ENCODE results near the gene INA.
"Not testable (repeated sequence)": the region's sequence is repeated elsewhere in the genome, so short reads cannot be mapped to it uniquely, and the experiment has no call there.

INA gene

DNA sequence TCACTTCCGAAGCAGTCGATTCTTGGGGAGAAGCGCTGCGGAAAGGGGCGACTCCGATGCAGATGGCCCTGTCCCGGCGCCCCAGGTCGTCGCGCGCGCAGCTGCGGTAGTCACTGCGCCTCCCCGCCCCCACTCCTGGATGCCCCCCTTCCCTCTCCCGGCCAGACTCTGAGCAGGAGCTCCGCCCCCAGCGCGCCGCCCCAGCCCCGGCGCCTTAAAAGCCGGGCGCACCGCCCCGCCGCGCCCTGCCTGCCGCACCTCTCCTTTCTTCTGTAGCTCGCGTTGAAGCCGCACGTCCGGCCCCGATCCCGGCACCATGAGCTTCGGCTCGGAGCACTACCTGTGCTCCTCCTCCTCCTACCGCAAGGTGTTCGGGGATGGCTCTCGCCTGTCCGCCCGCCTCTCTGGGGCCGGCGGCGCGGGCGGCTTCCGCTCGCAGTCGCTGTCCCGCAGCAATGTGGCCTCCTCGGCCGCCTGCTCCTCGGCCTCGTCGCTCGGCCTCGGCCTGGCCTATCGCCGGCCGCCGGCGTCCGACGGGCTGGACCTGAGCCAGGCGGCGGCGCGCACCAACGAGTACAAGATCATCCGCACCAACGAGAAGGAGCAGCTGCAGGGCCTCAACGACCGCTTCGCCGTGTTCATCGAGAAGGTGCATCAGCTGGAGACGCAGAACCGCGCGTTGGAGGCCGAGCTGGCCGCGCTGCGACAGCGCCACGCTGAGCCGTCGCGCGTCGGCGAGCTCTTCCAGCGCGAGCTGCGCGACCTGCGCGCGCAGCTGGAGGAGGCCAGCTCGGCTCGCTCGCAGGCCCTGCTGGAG is at the start of gene INA:
Gene INA, plus strand, starts transcription at position 243 of the 817 bp plus-strand sequence. Its CDS starts 74 bp downstream, at position 317.
- DNase-seq, result peak; percentile 24

DNA sequence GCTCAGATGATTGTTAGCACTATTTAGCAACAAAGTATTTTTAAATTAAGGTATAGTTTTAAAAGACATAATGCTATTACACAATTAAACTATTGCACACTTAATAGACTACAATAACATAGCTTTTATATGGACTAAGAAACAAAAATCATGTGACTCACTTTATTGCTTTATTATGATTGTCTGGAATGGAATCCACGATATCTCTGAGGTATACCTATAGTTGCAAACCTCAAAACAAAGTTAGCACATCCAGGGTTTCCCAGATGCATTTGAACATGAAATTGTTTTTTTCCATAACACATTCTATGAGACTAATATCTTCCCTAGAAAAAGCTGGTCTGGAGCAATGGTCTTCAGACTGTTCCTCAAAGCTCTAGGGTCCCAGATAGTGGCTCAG is 49.5 kb upstream of the INA start:
- DNase-seq, result no peak

DNA sequence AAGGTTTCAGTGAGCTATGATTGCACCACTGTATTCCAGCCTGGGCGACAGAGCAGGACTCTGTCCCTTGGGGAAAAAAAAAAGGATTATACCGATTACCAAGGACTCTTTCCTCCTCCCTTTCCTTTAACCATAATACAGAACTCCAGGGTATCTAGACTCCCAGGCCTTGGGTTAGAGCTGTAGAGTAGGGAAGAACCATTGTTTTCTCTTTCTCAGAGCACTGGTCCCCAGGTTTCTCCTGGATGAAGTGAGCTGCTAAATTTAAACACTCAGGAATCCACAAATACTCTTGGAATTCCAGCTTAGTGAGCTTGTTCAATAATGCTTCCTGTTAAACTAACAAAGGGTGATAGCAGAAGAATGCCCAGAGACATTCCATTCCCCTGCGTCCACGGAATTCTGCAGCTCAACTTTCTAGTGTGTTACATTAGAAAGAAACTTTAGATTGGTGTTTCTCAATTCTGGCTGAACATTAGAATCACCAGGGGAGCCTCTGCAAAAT is 45.8 kb upstream of the INA start:
- DNase-seq, result no peak

DNA sequence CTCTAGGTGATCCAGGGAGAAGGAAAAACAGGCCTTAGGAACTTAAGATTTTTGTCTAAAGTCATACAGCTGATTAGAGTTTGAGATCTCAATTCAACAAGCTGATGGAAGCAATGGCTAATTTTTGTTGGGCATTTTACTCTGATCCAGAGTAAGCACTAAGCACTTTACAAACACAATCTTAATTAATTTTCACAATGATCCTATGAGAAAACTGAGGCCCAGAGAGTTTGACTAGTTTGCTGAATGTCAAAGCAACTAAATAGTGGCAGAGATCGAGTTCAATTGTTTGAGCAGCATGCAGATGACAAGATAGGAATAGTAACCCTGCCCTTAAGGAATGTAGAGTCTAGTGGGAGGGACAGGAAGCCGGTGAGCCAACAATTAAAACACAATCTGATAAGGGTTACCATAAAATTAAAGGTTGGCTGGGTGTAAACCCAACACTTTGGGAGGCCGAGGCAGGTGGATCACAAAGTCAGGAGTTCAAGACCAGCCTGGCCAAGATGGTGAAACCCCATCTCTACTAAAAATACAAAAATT is 44.7 kb upstream of the INA start:
- DNase-seq, result no peak

DNA sequence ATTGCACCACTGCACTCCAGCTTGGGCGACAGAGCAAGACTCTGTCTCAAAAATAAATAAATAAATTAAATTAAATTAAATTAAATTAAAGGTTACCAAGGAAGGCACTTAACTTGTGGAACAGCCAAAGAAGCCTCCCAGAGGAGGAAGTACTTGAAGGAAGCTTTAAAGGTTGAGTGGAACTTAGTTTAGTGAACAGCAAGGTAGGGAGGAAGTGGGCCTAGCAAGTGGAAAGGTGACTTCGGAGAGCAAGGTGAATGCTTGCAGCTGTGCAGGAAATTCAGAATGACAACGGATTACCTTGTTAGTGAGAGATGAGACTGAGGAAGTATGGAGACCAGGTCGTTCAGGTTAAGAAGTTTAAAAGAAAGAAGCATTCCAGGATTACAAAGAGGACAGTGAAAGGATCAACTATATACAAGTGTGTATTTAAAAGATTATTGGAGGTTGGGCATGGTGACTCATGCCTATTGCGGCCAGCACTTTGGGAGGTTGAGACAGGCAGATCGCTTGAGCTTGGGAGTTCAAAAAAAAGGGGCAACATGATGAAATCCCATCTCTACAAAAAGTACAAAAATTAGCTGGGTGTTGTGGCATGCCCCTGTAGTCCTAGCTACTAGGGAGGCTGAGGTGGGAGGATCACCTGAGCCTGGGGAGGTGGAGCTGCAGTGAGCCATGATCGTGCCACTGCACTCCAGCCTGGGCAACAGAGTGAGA is 44.0 kb upstream of the INA start:
- DNase-seq, result no peak

DNA sequence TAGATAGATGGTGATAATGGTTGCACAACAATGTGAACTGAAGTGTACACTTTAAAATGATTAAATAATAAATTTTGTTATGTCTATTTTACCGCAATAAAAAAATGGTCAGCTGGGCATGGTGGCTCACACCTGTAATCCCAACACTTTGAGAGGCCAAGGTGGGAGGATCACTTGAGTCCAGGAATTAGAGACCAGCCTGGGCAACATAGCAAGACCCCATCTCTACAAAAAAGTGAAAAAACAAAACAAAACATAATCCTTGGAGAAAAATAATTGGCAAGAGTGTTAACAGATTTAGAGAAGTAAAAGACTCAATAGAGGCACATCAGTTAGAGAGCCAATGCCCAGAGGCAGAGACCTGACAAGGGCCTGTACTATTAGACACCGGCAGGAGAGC is 41.2 kb upstream of the INA start:
- no peak for DNase-seq

DNA sequence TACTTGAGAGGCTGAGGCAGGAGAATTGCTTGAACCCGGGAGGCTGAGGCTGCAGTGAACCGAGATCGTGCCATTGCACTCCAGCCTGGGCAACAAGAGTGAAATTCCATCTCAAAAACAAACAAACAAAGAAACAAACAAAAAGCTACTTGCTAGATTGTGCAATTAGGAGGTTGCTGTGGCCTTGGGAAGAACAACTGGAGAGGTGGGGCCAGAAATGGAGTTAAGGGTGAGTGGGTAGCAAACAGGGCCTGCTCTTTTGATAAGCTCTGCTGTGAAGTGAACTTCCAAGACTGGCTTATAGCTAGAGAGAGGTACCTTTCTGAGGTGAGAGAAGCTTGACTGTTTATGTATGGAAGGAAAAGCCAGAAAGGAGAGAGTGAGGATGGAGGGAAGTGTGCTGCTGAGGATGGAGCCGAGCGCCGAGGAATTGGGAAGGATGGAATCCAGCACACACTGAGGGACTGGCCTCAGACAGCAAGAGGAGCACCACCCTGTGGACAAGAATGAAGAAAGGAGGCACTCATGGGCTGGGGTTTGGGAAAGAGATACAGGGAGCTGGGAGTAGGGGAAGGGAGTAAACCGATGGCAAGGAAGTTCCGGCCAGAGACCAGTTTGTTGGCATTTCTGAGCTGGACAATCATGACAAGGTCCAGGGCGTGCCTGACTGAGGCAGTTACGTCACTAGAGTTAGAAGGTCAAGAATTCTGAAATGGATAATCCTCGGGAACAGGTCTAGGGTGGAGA is 38.3 kb upstream of the INA start:
- DNase-seq, result peak; percentile 17

DNA sequence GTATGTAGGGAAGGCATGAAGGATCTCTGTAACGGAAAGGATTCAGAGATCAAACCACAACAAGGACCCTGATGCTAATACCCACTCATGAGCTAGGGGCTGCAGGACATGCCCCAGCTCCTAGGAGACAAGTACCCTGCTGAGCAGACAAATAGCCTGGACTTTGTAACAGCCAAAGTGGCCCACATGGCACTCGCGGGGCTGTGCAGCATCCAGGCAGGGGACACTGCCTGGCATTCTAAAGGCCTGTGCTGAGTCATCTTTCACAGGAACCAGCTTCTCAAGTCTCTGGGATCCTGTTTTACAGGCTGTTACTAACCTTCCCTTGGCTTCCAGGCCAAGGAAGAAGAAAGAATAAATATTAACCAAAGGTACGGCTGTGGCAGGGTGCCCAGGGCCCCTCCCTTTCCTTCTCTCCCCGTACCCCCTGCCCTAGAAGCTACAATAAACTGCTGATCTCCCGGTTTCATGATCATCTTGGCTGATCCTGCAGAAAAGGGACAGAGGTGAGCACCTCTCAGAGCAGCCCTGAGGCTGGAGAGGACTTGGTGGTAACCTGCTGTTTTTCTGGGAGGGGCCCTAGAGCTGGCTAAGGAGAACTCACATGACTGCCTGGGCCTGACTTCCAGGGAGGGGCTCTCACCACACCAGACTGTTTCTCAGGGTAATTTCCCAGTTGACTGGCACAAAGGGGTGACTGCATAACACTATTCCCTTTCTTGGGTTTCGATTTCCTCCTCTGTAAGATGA is 35.5 kb upstream of the INA start:
- DNase-seq, result no peak

DNA sequence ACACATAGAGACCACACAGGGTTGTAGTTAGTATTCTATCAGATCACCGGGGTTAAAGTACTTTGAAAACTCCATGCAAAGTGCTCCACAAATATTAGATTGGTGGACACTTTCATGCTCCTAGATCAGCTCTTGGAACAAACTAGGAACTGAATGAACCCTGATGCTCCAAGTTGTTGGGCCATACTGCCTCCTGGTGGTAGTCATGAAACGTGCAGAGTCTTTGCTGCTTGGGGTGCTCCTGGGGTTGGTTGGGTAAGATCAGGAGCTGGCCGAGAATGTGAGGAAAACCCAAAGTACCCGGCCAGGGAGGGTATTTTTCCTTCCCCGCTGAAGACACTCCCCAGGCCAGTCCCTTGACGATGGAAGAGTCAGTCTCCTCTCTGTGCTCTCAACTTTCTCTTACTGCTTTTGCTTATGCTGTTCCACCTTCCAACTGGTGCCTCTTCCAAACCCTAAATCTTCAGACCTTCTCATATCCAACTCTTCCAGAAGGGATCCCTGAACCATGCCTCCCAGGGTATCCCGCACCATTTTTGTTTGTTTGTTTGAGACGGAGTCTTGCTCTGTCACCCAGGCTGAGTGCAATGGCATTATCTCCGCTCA is 32.2 kb upstream of the INA start:
- peak; percentile 63 for DNase-seq

DNA sequence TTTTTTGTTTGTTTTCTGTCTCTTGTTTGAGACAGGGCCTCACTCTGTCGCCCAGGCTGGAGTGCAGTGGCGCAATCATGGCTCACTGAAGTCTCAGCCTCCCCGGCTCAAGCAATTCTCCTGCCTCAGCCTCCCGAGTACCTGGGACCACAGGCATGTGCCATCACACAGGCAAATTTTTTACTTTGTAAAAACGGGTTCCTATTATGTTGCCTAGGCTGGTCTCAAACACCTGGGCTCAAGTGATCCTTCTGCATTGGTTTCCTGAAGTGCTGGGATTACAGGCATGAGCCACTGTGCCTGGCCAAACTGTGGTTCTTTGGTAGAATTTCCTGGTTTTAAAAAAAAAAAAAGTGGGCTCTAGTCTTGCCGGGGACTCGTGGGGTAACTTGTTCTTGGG is 31.4 kb upstream of the INA start, which contains the start of gene RPEL1:
Gene RPEL1, plus strand, starts transcription at position 301 of the 400 bp plus-strand sequence. CDS start 110 bp downstream, outside the sequence.
- DNase-seq, result not testable (repeated sequence)

DNA sequence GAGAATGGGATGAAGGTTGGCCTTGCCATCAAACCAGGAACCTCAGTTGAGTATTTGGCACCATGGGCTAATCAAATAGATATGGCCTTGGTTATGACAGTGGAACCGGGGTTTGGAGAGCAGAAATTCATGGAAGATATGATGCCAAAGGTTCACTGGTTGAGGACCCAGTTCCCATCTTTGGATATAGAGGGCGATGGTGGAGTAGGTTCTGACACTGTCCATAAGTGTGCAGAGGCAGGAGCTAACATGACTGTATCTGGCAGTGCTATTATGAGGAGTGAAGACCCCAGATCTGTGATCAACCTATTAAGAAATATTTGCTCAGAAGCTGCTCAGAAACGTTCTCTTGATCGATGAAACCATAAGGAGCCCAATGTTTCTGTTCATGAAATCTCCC is 30.6 kb upstream of the INA start:
- no peak for DNase-seq

DNA sequence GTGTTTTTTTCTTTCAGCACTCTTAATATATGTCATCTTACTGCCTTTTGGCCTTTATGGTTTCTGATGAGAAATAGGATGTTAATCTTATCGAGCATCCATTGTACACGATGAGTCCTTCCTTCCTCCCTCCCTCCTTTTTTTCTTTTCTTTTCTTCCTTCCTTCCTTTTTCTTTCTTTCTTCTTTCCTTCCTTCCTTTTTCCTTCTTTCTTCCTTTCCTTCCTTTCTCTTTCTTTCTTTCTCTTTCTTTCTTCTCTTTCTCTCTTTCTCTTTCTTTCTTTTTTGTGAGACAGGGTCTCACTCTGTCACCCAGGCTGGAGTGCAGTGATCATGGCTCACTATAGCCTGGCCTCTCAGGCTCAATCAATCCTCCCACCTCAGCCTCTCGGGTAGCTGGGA is 22.8 kb upstream of the INA start:
- DNase-seq, result no peak

DNA sequence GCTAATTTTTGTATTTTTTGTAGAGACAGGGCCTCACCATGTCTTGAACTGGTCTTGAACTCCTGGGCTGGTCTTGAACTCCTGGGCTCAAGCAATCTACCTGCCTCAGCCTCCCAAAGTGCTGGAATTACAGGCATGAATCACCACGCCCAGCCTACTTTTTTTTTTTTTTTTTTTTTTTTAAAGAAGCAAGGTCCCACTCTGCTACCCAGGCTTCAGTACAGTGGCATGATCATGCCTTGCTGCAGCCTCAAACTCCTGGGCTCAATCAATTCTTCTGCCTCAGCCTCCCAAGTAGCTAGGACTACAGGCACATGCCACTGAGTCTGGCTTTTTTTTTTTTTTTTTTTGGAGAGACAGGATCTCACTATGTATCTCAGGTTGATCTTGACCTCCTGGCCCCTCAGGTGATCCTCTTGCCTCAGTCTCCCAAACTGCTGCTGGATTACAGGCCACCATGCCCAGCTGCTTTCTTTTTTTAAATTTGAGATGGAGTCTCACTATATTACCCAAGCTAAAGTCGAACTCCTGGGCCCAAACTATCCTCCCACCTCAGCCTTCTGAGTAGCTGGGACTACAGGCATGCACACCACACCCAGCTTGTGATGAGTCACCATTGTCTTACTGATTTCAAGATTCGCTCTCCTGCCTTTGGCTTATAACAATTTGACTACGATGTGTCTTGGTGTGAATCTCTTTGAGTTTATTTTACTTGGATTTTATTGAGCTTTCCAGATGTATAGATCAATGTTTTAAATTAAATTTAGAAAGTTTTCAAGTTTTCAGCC is 22.2 kb upstream of the INA start:
- no peak for DNase-seq

DNA sequence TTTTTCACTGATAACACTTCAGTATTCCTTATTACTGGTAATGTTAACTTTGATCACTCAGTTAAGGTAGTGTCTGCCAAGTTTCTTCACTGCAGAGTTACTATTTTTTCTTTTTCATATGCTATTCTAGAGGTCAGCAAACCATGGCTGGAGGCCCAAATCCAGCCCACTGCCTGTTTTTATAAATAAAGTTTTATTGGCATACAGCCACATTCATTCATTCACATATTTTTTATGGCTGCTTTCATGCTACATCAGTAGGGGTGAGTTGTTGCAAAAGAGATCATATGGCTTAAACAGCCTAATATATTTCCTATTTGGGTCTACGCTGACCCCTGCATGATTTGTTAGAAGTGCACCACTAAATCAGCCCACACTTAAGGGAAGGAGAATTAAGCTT is 20.3 kb upstream of the INA start:
- DNase-seq, result no peak

DNA sequence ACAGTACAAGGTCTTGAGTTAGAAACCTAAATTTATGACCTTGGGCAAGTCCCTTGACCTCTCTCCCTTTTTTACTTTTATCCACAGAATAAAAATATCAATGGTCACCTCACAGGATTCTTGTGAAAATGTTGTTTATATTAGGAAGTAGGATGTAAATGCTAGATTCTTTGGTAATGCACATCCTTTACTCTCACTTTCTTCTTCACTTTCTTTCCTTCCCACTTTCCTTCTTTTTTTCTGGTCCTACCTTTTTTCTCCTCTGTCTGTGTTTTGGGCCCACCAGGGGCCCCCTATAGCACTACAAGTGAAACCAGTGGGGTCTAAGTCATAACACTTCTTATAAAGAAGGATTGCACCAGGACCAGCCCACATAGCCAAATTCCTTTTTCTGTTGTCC is 19.1 kb upstream of the INA start:
- no peak for DNase-seq

DNA sequence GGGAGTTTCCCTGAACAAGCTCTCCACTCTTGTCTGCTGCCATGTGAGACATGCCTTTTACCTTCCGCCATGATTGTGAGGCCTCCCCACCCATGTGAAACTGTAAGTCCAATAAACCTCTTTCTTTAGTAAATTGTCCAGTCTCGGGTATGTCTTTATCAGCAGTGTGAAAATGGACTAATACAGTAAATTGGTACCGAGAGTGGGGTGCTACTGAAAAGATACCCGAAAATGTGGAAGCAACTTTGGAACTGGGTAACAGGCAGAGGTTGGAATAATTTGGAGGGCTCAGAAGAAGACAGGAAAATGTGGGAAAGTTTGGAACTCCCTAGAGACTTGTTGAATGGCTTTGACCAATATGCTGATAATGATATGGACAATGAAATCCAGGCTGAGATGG is 18.0 kb upstream of the INA start:
- DNase-seq, result not testable (repeated sequence)

DNA sequence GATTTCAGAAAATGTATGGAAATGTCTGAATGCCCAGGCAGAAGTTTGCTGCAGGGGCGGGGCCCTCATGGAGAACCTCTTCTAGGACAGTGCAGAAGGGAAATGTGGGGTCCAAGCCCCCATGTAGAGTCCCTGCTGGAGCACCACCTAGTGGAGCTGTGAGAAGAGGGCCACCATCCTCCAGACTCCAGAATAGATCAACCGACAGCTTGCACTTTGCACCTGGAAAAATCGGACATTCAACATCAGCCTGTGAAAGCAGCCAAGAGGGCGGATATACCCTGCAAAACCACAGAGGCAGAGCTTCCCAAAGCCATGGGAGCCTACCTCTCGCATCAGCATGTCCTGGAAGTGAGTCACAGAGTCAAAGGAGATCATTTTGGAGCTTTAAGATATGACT is 16.9 kb upstream of the INA start:
- no peak for DNase-seq

DNA sequence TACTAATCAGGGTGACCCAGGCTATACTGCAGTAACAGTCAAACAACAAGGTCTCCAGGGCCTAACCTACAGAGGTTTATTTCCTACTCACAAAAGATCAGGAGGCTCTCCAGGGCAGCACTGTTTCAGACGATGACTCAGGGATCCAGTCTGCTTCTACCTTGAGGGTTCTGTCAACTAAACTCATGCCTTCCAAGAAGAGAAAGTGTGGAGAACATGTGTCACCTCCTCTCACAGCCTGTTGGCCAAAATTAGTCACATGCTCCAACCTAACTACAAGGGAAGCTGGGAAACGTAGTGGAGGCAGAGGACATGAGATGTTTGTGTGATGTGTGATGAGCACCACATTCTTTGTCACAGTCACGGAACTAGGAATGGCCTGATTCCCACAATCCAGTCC is 14.7 kb upstream of the INA start:
- DNase-seq, result no peak

DNA sequence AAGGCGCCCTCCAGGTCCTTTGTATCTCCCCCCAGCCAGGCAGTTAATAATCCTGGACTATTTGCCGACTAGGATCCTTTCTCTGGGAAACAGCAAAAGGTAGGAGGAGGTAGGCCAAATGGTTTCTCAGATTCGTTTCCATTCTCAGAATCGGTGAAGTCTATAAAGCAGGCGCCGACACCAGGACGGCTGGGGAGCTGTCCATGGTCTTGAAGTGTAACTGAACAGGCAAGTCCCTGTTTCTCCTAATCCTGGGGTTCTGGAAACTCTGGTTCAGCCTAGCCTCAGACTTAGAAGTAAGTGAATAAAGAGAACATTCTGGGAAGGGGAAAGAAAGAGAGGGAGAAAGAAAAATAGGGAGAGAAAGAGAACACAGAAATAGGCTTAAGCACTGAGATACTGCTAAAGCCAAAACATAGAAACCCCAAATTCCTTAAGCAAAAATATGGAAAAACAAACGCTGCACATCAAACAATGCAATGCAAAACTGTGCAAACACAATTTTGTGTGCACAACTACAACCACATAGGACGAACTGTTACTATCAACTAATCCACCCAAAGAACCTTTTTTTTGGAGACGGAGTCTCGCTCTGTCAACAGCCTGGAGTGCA is 11.1 kb upstream of the INA start:
- DNase-seq, result peak; percentile 70

DNA sequence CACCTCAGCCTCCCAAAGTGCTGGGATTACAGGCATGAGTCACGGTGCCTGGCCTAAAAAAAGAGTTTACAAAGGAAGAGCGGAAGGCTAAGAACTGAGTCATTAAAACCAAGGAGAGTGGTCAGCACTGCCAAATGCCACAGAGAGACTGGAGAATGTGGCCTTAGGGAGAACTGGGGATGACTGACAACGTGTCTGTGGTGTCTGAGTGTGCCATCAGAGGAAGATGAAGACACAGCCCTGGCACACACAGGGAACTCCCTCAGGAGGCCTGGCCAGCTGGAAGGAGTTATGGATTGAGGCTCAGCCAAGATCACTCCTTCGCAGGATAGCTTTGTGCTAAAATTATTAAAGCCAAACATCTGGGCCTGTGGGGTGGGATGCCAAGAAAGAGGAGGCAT is 3.9 kb upstream of the INA start:
- peak; percentile 47 for DNase-seq
